MM.1S (cell line): Measurements from ENCODE around the gene SNRPA1.

Experiments used
- DNase-seq: peaks from one replicate; pipeline ENCODE4 v3.0.0-alpha.2; 2015
- H2AFZ ChIP-seq: fragments of 300-600 bp; sonication (generic); 2 replicates; pipeline ENCODE4 v1.6.0; 2016; ENCODE audit warnings: antibody characterized with exemption, low read length
- H3F3A ChIP-seq: fragments of 300-600 bp; sonication (generic); 2 replicates; pipeline ENCODE4 v1.6.1; 2016; ENCODE audit warnings: mild to moderate bottlenecking, antibody characterized with exemption, low read length, moderate library complexity, mixed read lengths; ENCODE audit not compliant: insufficient read depth
- H3K27ac ChIP-seq: fragments of 300-600 bp; sonication (generic); 2 replicates; pipeline ENCODE4 v1.5.1; 2016; ENCODE audit warnings: mild to moderate bottlenecking, low read length
- H3K27me3 ChIP-seq: fragments of 300-600 bp; sonication (generic); replicated peaks from 2 replicates; pipeline ENCODE4 v1.6.0; 2016; ENCODE audit warnings: low read length; ENCODE audit not compliant: insufficient read depth
- H3K36me3 ChIP-seq: fragments of 300-600 bp; sonication (generic); replicated peaks from 2 replicates; pipeline ENCODE4 v1.6.1; 2016; ENCODE audit warnings: mild to moderate bottlenecking, low read length, mixed read lengths; ENCODE audit not compliant: insufficient read depth
- H3K4me1 ChIP-seq: fragments of 300-600 bp; sonication (generic); 2 replicates; pipeline ENCODE4 v1.6.1; 2016; ENCODE audit warnings: low read length, mixed read lengths
- H3K4me2 ChIP-seq: fragments of 300-600 bp; sonication (generic); 2 replicates; pipeline ENCODE4 v1.6.0; 2016; ENCODE audit warnings: low read depth, low read length
- H3K4me3 ChIP-seq: fragments of 300-600 bp; sonication (generic); 2 replicates; pipeline ENCODE4 v1.5.1; 2016; ENCODE audit warnings: low read length, mixed read lengths
- H3K79me2 ChIP-seq: fragments of 300-600 bp; sonication (generic); 2 replicates; pipeline ENCODE4 v1.6.1; 2016; ENCODE audit warnings: mixed run types, low read length, mixed read lengths
- H3K9ac ChIP-seq: fragments of 300-600 bp; sonication (generic); 2 replicates; pipeline ENCODE4 v1.6.1; 2016; ENCODE audit warnings: low read length, mixed read lengths
- H3K9me2 ChIP-seq: fragments of 300-600 bp; sonication (generic); replicated peaks from 2 replicates; pipeline ENCODE4 v1.6.1; 2016; ENCODE audit warnings: mild to moderate bottlenecking, low read length, mixed read lengths; ENCODE audit not compliant: insufficient read depth
- H3K9me3 ChIP-seq: fragments of 300-600 bp; sonication (generic); replicated peaks from 2 replicates; pipeline ENCODE4 v1.6.1; 2016; ENCODE audit warnings: mild to moderate bottlenecking, low read length, mixed read lengths; ENCODE audit not compliant: insufficient read depth
- H4K20me1 ChIP-seq: fragments of 300-600 bp; sonication (generic); 2 replicates; pipeline ENCODE4 v1.6.1; 2016; ENCODE audit warnings: mild to moderate bottlenecking, low read length, moderate library complexity, mixed read lengths; ENCODE audit not compliant: insufficient read depth
- CTCF ChIP-seq: fragments of 300-600 bp; sonication (generic); IDR thresholded peaks from 2 replicates; pipeline ENCODE4 v1.5.1; 2016; ENCODE audit warnings: antibody characterized with exemption, low read length, mixed read lengths
- EZH2 ChIP-seq: fragments of 300-600 bp; sonication (generic); optimal IDR thresholded peaks from 2 replicates; pipeline ENCODE3; 2017; ENCODE audit warnings: low read depth, mild to moderate bottlenecking, antibody characterized with exemption, low read length, mixed read lengths
- EZH2phosphoT487 ChIP-seq: fragments of 300-600 bp; sonication (generic); IDR thresholded peaks from 2 replicates; pipeline ENCODE4 v1.6.1; 2018; ENCODE audit warnings: antibody characterized with exemption, low read length

The SNRPA1 gene

GRCh38 chr15:101329309-101329863 is 34.3 kb upstream of the SNRPA1 start:
- no peaks in the 10 kb centered on the region for H4K20me1 ChIP-seq
- no peaks in the 10 kb centered on the region for H3K9me3 ChIP-seq
- no peak overlapping the region for H3K27ac ChIP-seq
- DNase-seq, result no peak
- TF ChIP-seq EZH2, result no peak
- TF ChIP-seq CTCF, result no peak
- no peak for TF ChIP-seq EZH2phosphoT487
- no peak overlapping the region for H2AFZ ChIP-seq
- peaks cover 45% of the 10 kb centered on the region for H3K27me3 ChIP-seq
- H3K9me2 ChIP-seq, result no peaks in the 10 kb centered on the region
- no peaks in the 10 kb centered on the region for H3F3A ChIP-seq
- H3K79me2 ChIP-seq, result no peaks in the 10 kb centered on the region
- no peak overlapping the region for H3K9ac ChIP-seq
- no peaks in the 10 kb centered on the region for H3K36me3 ChIP-seq
- no peaks in the 10 kb centered on the region for H3K4me1 ChIP-seq
- no peak overlapping the region for H3K4me3 ChIP-seq
- H3K4me2 ChIP-seq, result no peak overlapping the region

- no peak for DNase-seq
Measured at GRCh38 chr15:101328001-101328400, 33.0 kb upstream of the SNRPA1 start.

GRCh38 chr15:101327147-101327740 is 32.2 kb upstream of the SNRPA1 start:
- H3K9me3 ChIP-seq, result no peaks in the 10 kb centered on the region
- no peaks in the 10 kb centered on the region for H3F3A ChIP-seq
- no peak overlapping the region for H3K9ac ChIP-seq
- peaks cover 56% of the 10 kb centered on the region for H3K27me3 ChIP-seq
- H3K4me1 ChIP-seq, result no peaks in the 10 kb centered on the region
- no peaks in the 10 kb centered on the region for H3K36me3 ChIP-seq
- TF ChIP-seq CTCF, result no peak
- TF ChIP-seq EZH2phosphoT487, result no peak
- TF ChIP-seq EZH2, result no peak
- H3K9me2 ChIP-seq, result no peaks in the 10 kb centered on the region
- no peak for DNase-seq
- no peaks in the 10 kb centered on the region for H4K20me1 ChIP-seq
- H3K27ac ChIP-seq, result no peak overlapping the region
- H3K79me2 ChIP-seq, result no peaks in the 10 kb centered on the region
- no peak overlapping the region for H3K4me3 ChIP-seq
- no peak overlapping the region for H3K4me2 ChIP-seq
- no peak overlapping the region for H2AFZ ChIP-seq

More at GRCh38 chr15:101328001-101328400, 33.0 kb upstream of the SNRPA1 start:
- no peak overlapping the region for H3K27ac ChIP-seq
- H3K4me1 ChIP-seq, result no peaks in the 10 kb centered on the region
- no peak overlapping the region for H2AFZ ChIP-seq
- no peak overlapping the region for H3K4me3 ChIP-seq
- H3K9me3 ChIP-seq, result no peaks in the 10 kb centered on the region
- H3K9ac ChIP-seq, result no peak overlapping the region
- H3K9me2 ChIP-seq, result no peaks in the 10 kb centered on the region
- H4K20me1 ChIP-seq, result no peaks in the 10 kb centered on the region
- H3K4me2 ChIP-seq, result no peak overlapping the region
- H3K27me3 ChIP-seq, result peaks cover 51% of the 10 kb centered on the region
- no peaks in the 10 kb centered on the region for H3K36me3 ChIP-seq
- no peaks in the 10 kb centered on the region for H3F3A ChIP-seq
- H3K79me2 ChIP-seq, result no peaks in the 10 kb centered on the region
- TF ChIP-seq CTCF (no peak), EZH2phosphoT487 (no peak), EZH2 (no peak)
